Endothelial cell of umbilical vein (primary cell): ENCODE measurements around the gene CCDC85B.

Source experiments
- POLR2A ChIP-seq: IDR thresholded peaks from 2 replicates; pipeline ENCODE4 v1.6.1; 2012; ENCODE audit warnings: low read depth, mild to moderate bottlenecking, control low read depth, low read length
- TF ChIP-seq, protein P1 (sequence below), 2 donors: IDR thresholded peaks; 1 replicate in 1 of 2; 2 replicates in 1 of 2; pipeline ENCODE4 v1.5.1; 2011; ENCODE audit warnings: low read length in 2 of 2, mild to moderate bottlenecking in 2 of 2, moderate library complexity in 2 of 2, control low read depth in 1 of 2, inconsistent platforms in 1 of 2, low read depth in 1 of 2; ENCODE audit not compliant: insufficient read depth in 1 of 2; ENCODE audit errors: extremely low read depth in 1 of 2

GRCh38 chr11:65890324-65891218 is at the start of gene CCDC85B:
- TF ChIP-seq, protein P1, sequence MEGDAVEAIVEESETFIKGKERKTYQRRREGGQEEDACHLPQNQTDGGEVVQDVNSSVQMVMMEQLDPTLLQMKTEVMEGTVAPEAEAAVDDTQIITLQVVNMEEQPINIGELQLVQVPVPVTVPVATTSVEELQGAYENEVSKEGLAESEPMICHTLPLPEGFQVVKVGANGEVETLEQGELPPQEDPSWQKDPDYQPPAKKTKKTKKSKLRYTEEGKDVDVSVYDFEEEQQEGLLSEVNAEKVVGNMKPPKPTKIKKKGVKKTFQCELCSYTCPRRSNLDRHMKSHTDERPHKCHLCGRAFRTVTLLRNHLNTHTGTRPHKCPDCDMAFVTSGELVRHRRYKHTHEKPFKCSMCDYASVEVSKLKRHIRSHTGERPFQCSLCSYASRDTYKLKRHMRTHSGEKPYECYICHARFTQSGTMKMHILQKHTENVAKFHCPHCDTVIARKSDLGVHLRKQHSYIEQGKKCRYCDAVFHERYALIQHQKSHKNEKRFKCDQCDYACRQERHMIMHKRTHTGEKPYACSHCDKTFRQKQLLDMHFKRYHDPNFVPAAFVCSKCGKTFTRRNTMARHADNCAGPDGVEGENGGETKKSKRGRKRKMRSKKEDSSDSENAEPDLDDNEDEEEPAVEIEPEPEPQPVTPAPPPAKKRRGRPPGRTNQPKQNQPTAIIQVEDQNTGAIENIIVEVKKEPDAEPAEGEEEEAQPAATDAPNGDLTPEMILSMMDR (IDR thresholded peaks at IDR 0.05; ENCODE audit: extremely low read depth in 1 of 2, insufficient read depth in 1 of 2, low read depth in 1 of 2, low read length in 2 of 2), result peak in 1 of 2 donors; percentile 11
- peak; percentile 96 for TF ChIP-seq POLR2A
